Loucy (cell line): Measurements from ENCODE around the gene PDHB.

Source experiments
- H2AFZ ChIP-seq: fragments of 200-600 bp; sonication (generic); 2 replicates; pipeline ENCODE4 v1.6.0; 2016; ENCODE audit warnings: antibody characterized with exemption, mild to moderate bottlenecking, low read length, moderate library complexity
- H3F3A ChIP-seq: fragments of 200-600 bp; 2 replicates; pipeline ENCODE4 v1.6.0; 2016; ENCODE audit warnings: antibody characterized with exemption, low read depth, mild to moderate bottlenecking
- H3K27me3 ChIP-seq: fragments of 200-600 bp; sonication (generic); 2 replicates; pipeline ENCODE4 v1.6.1; 2014; ENCODE audit warnings: low read length, mild to moderate bottlenecking; ENCODE audit not compliant: insufficient read depth, poor library complexity, severe bottlenecking
- H3K36me3 ChIP-seq: fragments of 200-600 bp; sonication (generic); 2 replicates; pipeline ENCODE4 v1.6.1; 2016; ENCODE audit warnings: low read length; ENCODE audit not compliant: insufficient read depth
- H3K4me1 ChIP-seq: fragments of 200-600 bp; sonication (generic); 2 replicates; pipeline ENCODE4 v1.5.1; 2014; ENCODE audit warnings: low read length, mild to moderate bottlenecking; ENCODE audit not compliant: insufficient read depth, poor library complexity, severe bottlenecking
- H3K4me2 ChIP-seq: fragments of 200-600 bp; sonication (generic); 2 replicates; pipeline ENCODE4 v1.6.0; 2014; ENCODE audit warnings: antibody characterized with exemption, low read length, low read depth, mild to moderate bottlenecking; ENCODE audit not compliant: poor library complexity, severe bottlenecking
- H3K4me3 ChIP-seq: fragments of 200-600 bp; sonication (generic); 2 replicates; pipeline ENCODE4 v1.5.1; 2014; ENCODE audit warnings: low read length, mild to moderate bottlenecking, mixed read lengths; ENCODE audit not compliant: poor library complexity, severe bottlenecking
- H3K79me2 ChIP-seq: fragments of 200-600 bp; sonication (generic); 2 replicates; pipeline ENCODE4 v1.6.1; 2014; ENCODE audit warnings: low read length; ENCODE audit not compliant: insufficient read depth
- H3K9ac ChIP-seq: fragments of 200-600 bp; sonication (generic); 2 replicates; pipeline ENCODE4 v1.6.0; 2014; ENCODE audit warnings: mild to moderate bottlenecking, low read depth, low read length, moderate library complexity; ENCODE audit not compliant: poor library complexity, severe bottlenecking
- H3K9me2 ChIP-seq: fragments of 200-600 bp; sonication (generic); replicated peaks from 2 replicates; pipeline ENCODE4 v1.6.1; 2016; ENCODE audit warnings: low read depth, low read length, mixed read lengths
- H3K9me3 ChIP-seq: fragments of 200-600 bp; sonication (generic); 2 replicates; pipeline ENCODE4 v1.6.1; 2014; ENCODE audit warnings: mild to moderate bottlenecking, antibody characterized with exemption, low read length, low read depth; ENCODE audit not compliant: insufficient read depth
- H4K20me1 ChIP-seq: fragments of 200-600 bp; sonication (generic); 2 replicates; pipeline ENCODE4 v1.6.0; 2014; ENCODE audit warnings: antibody characterized with exemption, low read length, mild to moderate bottlenecking; ENCODE audit not compliant: insufficient read depth, poor library complexity, severe bottlenecking
- EZH2phosphoT487 ChIP-seq: fragments of 200-600 bp; IDR thresholded peaks from 2 replicates; pipeline ENCODE4 v1.6.1; 2018; ENCODE audit warnings: antibody characterized with exemption, mild to moderate bottlenecking, moderate library complexity, borderline replicate concordance
- TF ChIP-seq, protein P1 (sequence below): fragments of 200-600 bp; sonication (generic); conservative IDR thresholded peaks from 2 replicates; pipeline ENCODE4 v1.5.1; 2014; ENCODE audit warnings: mild to moderate bottlenecking, antibody characterized with exemption, low read length

The PDHB gene

DNA sequence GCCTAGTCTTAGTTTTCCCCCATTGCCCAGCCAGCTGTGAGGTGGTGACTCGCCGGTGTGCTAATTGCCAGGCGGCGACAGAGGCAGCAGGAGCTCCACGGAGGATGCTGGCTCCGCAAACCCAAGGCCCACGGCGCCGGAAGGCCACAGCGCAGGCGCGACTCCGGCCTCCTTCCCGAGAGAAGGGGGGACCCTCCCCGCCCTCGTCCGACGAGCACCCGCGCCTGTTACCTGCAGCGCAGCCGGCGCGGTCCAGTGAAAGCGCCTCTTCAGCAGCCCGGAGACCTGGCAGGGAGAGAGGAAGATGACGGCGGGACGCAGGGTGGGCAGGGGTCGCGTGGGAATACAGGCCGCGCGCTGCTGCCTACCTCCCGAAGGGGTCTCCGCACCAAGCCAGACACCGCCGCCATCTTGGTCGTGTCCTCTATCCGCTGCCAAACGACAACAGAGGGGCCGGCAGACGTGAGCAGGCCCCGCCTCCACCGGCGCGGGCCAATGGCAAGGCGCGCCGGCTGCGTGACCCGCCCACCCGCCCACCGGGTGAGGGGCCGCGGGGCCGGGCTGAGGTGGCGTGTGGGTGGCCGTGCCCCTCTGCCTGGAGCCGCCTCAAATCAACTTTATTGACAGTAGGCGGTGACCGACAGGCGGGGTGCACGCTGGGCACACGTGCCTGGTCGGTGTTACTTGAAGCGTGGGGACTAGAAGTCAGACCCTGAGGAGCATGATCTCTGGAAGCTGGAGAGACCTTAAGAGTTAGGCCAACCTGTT, at the start of gene PDHB:
Gene PDHB (minus strand): TSS at position 433 of the 768 bp plus-strand sequence. CDS start 23 bp downstream, at position 410.
- Histone ChIP-seq H3K9ac (peak within 1 kb of the TSS; percentile 82), H3K4me2 (peak within 1 kb of the TSS; percentile 88), H3F3A (no peaks in the 10 kb centered on the region), H3K9me2 (no peaks in the 10 kb centered on the region), H3K4me1 (peaks cover 31% of the 10 kb centered on the region), H3K79me2 (peaks cover 45% of the 10 kb centered on the region), H2AFZ (peak within 1 kb of the TSS; percentile 96), H4K20me1 (peaks cover 40% of the 10 kb centered on the region), H3K27me3 (no peaks in the 10 kb centered on the region), H3K4me3 (peak within 1 kb of the TSS; percentile 82), H3K36me3 (peaks cover 31% of the 10 kb centered on the region), H3K9me3 (no peaks in the 10 kb centered on the region)
- no peak for TF ChIP-seq EZH2phosphoT487
- TF ChIP-seq, protein P1, sequence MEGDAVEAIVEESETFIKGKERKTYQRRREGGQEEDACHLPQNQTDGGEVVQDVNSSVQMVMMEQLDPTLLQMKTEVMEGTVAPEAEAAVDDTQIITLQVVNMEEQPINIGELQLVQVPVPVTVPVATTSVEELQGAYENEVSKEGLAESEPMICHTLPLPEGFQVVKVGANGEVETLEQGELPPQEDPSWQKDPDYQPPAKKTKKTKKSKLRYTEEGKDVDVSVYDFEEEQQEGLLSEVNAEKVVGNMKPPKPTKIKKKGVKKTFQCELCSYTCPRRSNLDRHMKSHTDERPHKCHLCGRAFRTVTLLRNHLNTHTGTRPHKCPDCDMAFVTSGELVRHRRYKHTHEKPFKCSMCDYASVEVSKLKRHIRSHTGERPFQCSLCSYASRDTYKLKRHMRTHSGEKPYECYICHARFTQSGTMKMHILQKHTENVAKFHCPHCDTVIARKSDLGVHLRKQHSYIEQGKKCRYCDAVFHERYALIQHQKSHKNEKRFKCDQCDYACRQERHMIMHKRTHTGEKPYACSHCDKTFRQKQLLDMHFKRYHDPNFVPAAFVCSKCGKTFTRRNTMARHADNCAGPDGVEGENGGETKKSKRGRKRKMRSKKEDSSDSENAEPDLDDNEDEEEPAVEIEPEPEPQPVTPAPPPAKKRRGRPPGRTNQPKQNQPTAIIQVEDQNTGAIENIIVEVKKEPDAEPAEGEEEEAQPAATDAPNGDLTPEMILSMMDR, result no peak

DNA sequence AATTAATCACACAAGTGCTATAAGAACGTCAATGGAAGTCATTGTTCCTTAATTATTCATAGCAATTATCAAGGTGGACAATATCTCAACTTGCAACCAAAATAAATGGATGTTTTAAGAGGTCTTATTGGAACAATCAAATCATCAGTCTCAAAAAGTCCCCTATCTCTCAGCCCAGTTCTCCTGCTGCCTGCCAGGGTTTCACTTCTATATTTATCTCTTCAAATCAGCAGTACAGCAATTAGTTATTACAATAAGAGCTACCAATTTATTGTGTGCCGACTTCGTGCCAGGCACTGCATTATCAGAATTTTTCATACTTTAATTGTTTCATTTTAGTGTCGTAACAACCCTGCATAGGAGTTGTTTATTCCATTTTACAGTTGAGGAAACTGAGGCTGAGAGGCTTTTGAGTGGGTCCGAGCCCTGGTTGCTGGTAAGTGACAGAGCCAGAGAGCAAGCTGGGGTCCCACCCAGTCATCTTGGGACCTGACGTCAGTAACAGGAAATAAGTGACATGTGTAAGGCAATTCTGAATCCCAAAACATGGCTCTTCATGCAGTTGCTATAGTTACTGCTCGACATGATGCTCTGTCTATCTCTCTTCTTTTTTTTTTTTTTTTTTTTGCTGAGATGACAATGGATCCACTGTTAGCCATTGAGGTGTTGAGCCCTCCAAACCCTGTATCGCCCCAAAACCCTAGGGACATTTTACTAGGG, 49.4 kb upstream of the PDHB start:
- Histone ChIP-seq H4K20me1 (no peaks in the 10 kb centered on the region), H3K4me1 (peaks cover 14% of the 10 kb centered on the region), H3K9me2 (no peaks in the 10 kb centered on the region), H3K79me2 (no peaks in the 10 kb centered on the region), H2AFZ (no peak overlapping the region), H3K36me3 (no peaks in the 10 kb centered on the region), H3F3A (no peaks in the 10 kb centered on the region), H3K4me3 (no peak overlapping the region), H3K4me2 (no peak overlapping the region), H3K9me3 (no peaks in the 10 kb centered on the region), H3K9ac (no peak overlapping the region), H3K27me3 (no peaks in the 10 kb centered on the region)
- TF ChIP-seq EZH2phosphoT487, result no peak
- TF ChIP-seq, protein P1, result no peak

DNA sequence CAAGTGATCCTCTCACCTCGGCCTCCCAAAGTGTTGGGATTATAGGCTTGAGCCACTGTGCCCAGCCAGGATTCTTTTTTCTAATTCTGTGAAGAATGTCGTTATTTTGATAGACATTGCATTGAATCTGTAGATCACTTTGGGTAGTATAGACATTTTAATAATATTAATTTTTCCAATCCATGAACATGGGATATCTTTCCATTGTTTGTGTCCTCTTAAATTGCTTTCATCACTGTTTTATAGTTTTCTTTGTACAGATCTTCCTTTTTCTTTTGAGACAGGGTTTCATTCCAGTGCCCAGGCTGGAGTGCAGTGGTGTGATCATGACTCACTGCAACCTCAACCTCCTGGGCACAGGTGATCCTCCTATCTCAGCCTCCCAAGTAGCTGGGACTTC, 46.7 kb upstream of the PDHB start:
- no peak overlapping the region for H3K9ac ChIP-seq

More for the DNA sequence above, 46.7 kb upstream of the PDHB start:
- no peaks in the 10 kb centered on the region for H3K27me3 ChIP-seq
- H3K4me2 ChIP-seq, result no peak overlapping the region
- H3K36me3 ChIP-seq, result no peaks in the 10 kb centered on the region
- TF ChIP-seq, protein P1, result no peak
- TF ChIP-seq EZH2phosphoT487, result no peak
- H3K4me3 ChIP-seq, result no peak overlapping the region
- H3K79me2 ChIP-seq, result no peaks in the 10 kb centered on the region
- no peak overlapping the region for H2AFZ ChIP-seq
- H3K4me1 ChIP-seq, result peaks cover 15% of the 10 kb centered on the region
- no peaks in the 10 kb centered on the region for H4K20me1 ChIP-seq
- H3K9me2 ChIP-seq, result no peaks in the 10 kb centered on the region
- H3F3A ChIP-seq, result no peaks in the 10 kb centered on the region
- H3K9me3 ChIP-seq, result no peaks in the 10 kb centered on the region
